NCI-H146 treated with DMSO at 0.1 percent for 48 hours (cell line): ENCODE data around the gene CREBZF.

ENCODE experiments used
- DNase-seq: peaks from one replicate; lab custom pipeline; 2025; ENCODE audit not compliant: unreplicated experiment; lab: John Stamatoyannopoulos, UW

Gene CREBZF

GRCh38 chr11:85664615-85665481 is at the start of gene CREBZF:
TSS of gene CREBZF (minus strand) at chr11:85665129. CDS start at chr11:85664875, 254 bp downstream.
- peak; percentile 89 for DNase-seq

- DNase-seq: no peak
Measured at GRCh38 chr11:85712953-85713352, 48.0 kb upstream of the CREBZF start.

GRCh38 chr11:85710917-85711316 is 46.0 kb upstream of the CREBZF start:
- DNase-seq: no peak

GRCh38 chr11:85709941-85710702 is 45.2 kb upstream of the CREBZF start:
- no peak for DNase-seq

GRCh38 chr11:85705800-85706199 is 40.9 kb upstream of the CREBZF start:
- DNase-seq: no peak

- DNase-seq: no peak
Measured at GRCh38 chr11:85704967-85705366, 40.0 kb upstream of the CREBZF start.

- no peak for DNase-seq
Measured at GRCh38 chr11:85699957-85700741, 35.2 kb upstream of the CREBZF start.

- no peak for DNase-seq
Measured at GRCh38 chr11:85698195-85698594, 33.3 kb upstream of the CREBZF start.

- DNase-seq: no peak
Measured at GRCh38 chr11:85697747-85698146, 32.8 kb upstream of the CREBZF start.

GRCh38 chr11:85695546-85695945 is 30.6 kb upstream of the CREBZF start:
- no peak for DNase-seq

- DNase-seq: no peak
Measured at GRCh38 chr11:85694385-85694980, 29.6 kb upstream of the CREBZF start.

GRCh38 chr11:85685820-85686459 is 21.0 kb upstream of the CREBZF start, which contains the start of gene CCDC89:
TSS of gene CCDC89 (minus strand) at chr11:85686195. CDS start at chr11:85686130, 65 bp downstream.
- DNase-seq: peak; percentile 91

- DNase-seq: peak; percentile 52
Measured at GRCh38 chr11:85685125-85685819, 20.3 kb upstream of the CREBZF start.

GRCh38 chr11:85682330-85683305 is 17.7 kb upstream of the CREBZF start:
- no peak for DNase-seq

- DNase-seq: no peak
Measured at GRCh38 chr11:85680897-85681296, 16.0 kb upstream of the CREBZF start.

GRCh38 chr11:85679576-85679975 is 14.6 kb upstream of the CREBZF start:
- DNase-seq: no peak

GRCh38 chr11:85673393-85673792 is 8.5 kb upstream of the CREBZF start:
- no peak for DNase-seq

GRCh38 chr11:85672105-85672902 is 7.4 kb upstream of the CREBZF start:
- no peak for DNase-seq
